SK-N-SH treated with all-trans-retinoic acid at 6 μM for 48 hours (cell line): ENCODE data around the gene NTSR1.

Experiments used
- ATAC-seq: fragments of 200-7000 bp; cut with Tn5 transposase; 3 replicates; pipeline ENCODE4 v1.9.1; 2020; ENCODE audit warnings: mild to moderate bottlenecking, moderate library complexity
- ARNTL ChIP-seq: fragments of 450-650 bp; formaldehyde crosslinking; IDR thresholded peaks from 2 replicates; pipeline ENCODE4 v1.5.0; 2020; ENCODE audit warnings: low read depth, mild to moderate bottlenecking, moderate library complexity, borderline replicate concordance
- CREB5 ChIP-seq: fragments of 250-450 bp; sonication (Bioruptor Pico); IDR thresholded peaks from 2 replicates; pipeline ENCODE4 v1.5.1; 2020; ENCODE audit warnings: low read depth, mild to moderate bottlenecking, moderate library complexity
- CSRNP3 ChIP-seq: fragments of 250-450 bp; sonication (Bioruptor Pico); IDR thresholded peaks from 2 replicates; pipeline ENCODE4 v1.5.1; 2021; ENCODE audit warnings: mild to moderate bottlenecking, moderate library complexity
- ESRRG ChIP-seq: fragments of 250-450 bp; sonication (Bioruptor Pico); IDR thresholded peaks from 2 replicates; pipeline ENCODE4 v1.6.1; 2021; ENCODE audit warnings: mild to moderate bottlenecking
- GLIS3 ChIP-seq: fragments of 250-450 bp; sonication (Bioruptor Pico); IDR thresholded peaks from 2 replicates; pipeline ENCODE4 v1.5.0; 2020; ENCODE audit warnings: mild to moderate bottlenecking, moderate library complexity
- OSR1 ChIP-seq: fragments of 250-450 bp; sonication (Bioruptor Pico); IDR thresholded peaks from 2 replicates; pipeline ENCODE4 v1.8.0; 2022; ENCODE audit warnings: moderate library complexity, mild to moderate bottlenecking, inconsistent platforms
- PATZ1 ChIP-seq: fragments of 250-450 bp; sonication (Bioruptor Pico); IDR thresholded peaks from 2 replicates; pipeline ENCODE4 v1.8.0; 2020; ENCODE audit warnings: mild to moderate bottlenecking, moderate library complexity, borderline replicate concordance
- POU6F1 ChIP-seq: fragments of 250-450 bp; sonication (Bioruptor Pico); IDR thresholded peaks from 2 replicates; pipeline ENCODE4 v1.8.0; 2021; ENCODE audit warnings: low read depth, mild to moderate bottlenecking, moderate library complexity, borderline replicate concordance
- PPARA ChIP-seq: fragments of 250-450 bp; sonication (Bioruptor Pico); IDR thresholded peaks from 2 replicates; pipeline ENCODE4 v1.5.0; 2020; ENCODE audit warnings: mild to moderate bottlenecking, borderline replicate concordance
- RARB ChIP-seq: fragments of 250-450 bp; sonication (Bioruptor Pico); IDR thresholded peaks from 2 replicates; pipeline ENCODE4 v1.8.0; 2021; ENCODE audit warnings: mild to moderate bottlenecking, moderate library complexity
- SNAI2 ChIP-seq: fragments of 250-450 bp; sonication (Bioruptor Pico); IDR thresholded peaks from 2 replicates; pipeline ENCODE4 v1.5.0; 2020; ENCODE audit warnings: mild to moderate bottlenecking, moderate library complexity
- TCF4 ChIP-seq: fragments of 250-450 bp; sonication (Bioruptor Pico); IDR thresholded peaks from 2 replicates; pipeline ENCODE4 v1.8.0; 2021; ENCODE audit warnings: mild to moderate bottlenecking, moderate library complexity, borderline replicate concordance
- TOX ChIP-seq: fragments of 250-450 bp; sonication (Bioruptor Pico); IDR thresholded peaks from 2 replicates; pipeline ENCODE4 v1.8.0; 2021; ENCODE audit warnings: mild to moderate bottlenecking, moderate library complexity, borderline replicate concordance
- TSHZ2 ChIP-seq: fragments of 250-450 bp; sonication (Bioruptor Pico); IDR thresholded peaks from 2 replicates; pipeline ENCODE4 v1.5.0; 2020; ENCODE audit warnings: mild to moderate bottlenecking, moderate library complexity
- ZC3H10 ChIP-seq: fragments of 250-450 bp; sonication (Bioruptor Pico); IDR thresholded peaks from 2 replicates; pipeline ENCODE4 v1.5.1; 2021; ENCODE audit warnings: mild to moderate bottlenecking, moderate library complexity
- ZFP3 ChIP-seq: fragments of 250-450 bp; sonication (Bioruptor Pico); IDR thresholded peaks from 2 replicates; pipeline ENCODE4 v1.5.0; 2020; ENCODE audit warnings: mild to moderate bottlenecking, moderate library complexity
- ZNF565 ChIP-seq: fragments of 450-650 bp; formaldehyde crosslinking; conservative IDR thresholded peaks from 2 replicates; pipeline ENCODE4 v1.5.0; 2020; ENCODE audit warnings: low read depth, mild to moderate bottlenecking, moderate library complexity
- ZNF70 ChIP-seq: fragments of 450-650 bp; formaldehyde crosslinking; IDR thresholded peaks from 2 replicates; pipeline ENCODE4 v1.5.0; 2020; ENCODE audit warnings: mild to moderate bottlenecking, moderate library complexity
- ZNF8 ChIP-seq: fragments of 450-650 bp; formaldehyde crosslinking; IDR thresholded peaks from 2 replicates; pipeline ENCODE4 v1.5.0; 2020; ENCODE audit warnings: mild to moderate bottlenecking, moderate library complexity

The NTSR1 gene

GRCh38 chr20:62772619-62772989, 64.0 kb downstream of the NTSR1 start:
- no peak for TF ChIP-seq ZNF8 (CRISPR knock-in tag)
- no peak for ATAC-seq

GRCh38 chr20:62772990-62773844, 64.6 kb downstream of the NTSR1 start:
- no peak for ATAC-seq
- no peak for TF ChIP-seq ZNF565
- TF ChIP-seq SNAI2 (CRISPR knock-in tag): no peak
- no peak for TF ChIP-seq ZNF8 (CRISPR knock-in tag)
- no peak for TF ChIP-seq CREB5
- TF ChIP-seq ZC3H10 (CRISPR knock-in tag): no peak
- TF ChIP-seq ARNTL: no peak
- no peak for TF ChIP-seq GLIS3 (CRISPR knock-in tag)
- no peak for TF ChIP-seq TCF4 (CRISPR knock-in tag)
- TF ChIP-seq ZFP3 (CRISPR knock-in tag): no peak
- TF ChIP-seq TOX (CRISPR knock-in tag): no peak
- TF ChIP-seq RARB (CRISPR knock-in tag): no peak

GRCh38 chr20:62773845-62774714, 65.4 kb downstream of the NTSR1 start:
- TF ChIP-seq CSRNP3 (CRISPR knock-in tag) (no peak), ESRRG (no peak), OSR1 (CRISPR knock-in tag) (no peak), TSHZ2 (CRISPR knock-in tag) (no peak), TCF4 (CRISPR knock-in tag) (no peak), GLIS3 (CRISPR knock-in tag) (no peak), TOX (CRISPR knock-in tag) (no peak), PATZ1 (CRISPR knock-in tag) (no peak), ZNF70 (CRISPR knock-in tag) (no peak), ZFP3 (CRISPR knock-in tag) (no peak), RARB (CRISPR knock-in tag) (no peak), ZNF8 (CRISPR knock-in tag) (no peak)
- ATAC-seq: no peak

GRCh38 chr20:62774762-62775161, 66.1 kb downstream of the NTSR1 start:
- no peak for ATAC-seq
- TF ChIP-seq ARNTL: no peak

- ATAC-seq: no peak
- TF ChIP-seq RARB (CRISPR knock-in tag) (no peak), PATZ1 (CRISPR knock-in tag) (no peak), ZC3H10 (CRISPR knock-in tag) (no peak), SNAI2 (CRISPR knock-in tag) (no peak), POU6F1 (CRISPR knock-in tag) (no peak), PPARA (no peak), ZNF565 (no peak), CSRNP3 (CRISPR knock-in tag) (no peak)
These were observed 66.6 kb downstream of the NTSR1 start for GRCh38 chr20:62775206-62775605.
